GM11168 (cell line): ENCODE measurements around the gene PCDHGA8.
"Not testable (repeated sequence)": the region's sequence is repeated elsewhere in the genome, so short reads cannot be mapped to it uniquely, and the experiment has no call there.

ENCODE experiments used
- in situ Hi-C: fragments of 300-500 bp; cut with MboI; formaldehyde crosslinking; loops from one replicate; pipeline ENCODE4 v1.12.0; 2022; ENCODE audit warnings: low sequenced_read_pairs; ENCODE audit not compliant: unreplicated experiment

Gene PCDHGA8

GRCh38 chr5:141369994-141370848 is 22.2 kb upstream of the PCDHGA8 start, which contains the start of gene PCDHGB3:
Gene PCDHGB3, plus strand, starts transcription at chr5:141370242. Its CDS starts 153 bp downstream, at chr5:141370395.
- in situ Hi-C loops = no loop called here

GRCh38 chr5:141371572-141372475 is 20.6 kb upstream of the PCDHGA8 start:
- in situ Hi-C loops = no loop called here

GRCh38 chr5:141373673-141374317 is 18.6 kb upstream of the PCDHGA8 start, which contains the start of gene PCDHGA6:
Gene PCDHGA6, plus strand, starts transcription at chr5:141373891. Its CDS starts 193 bp downstream, at chr5:141374084.
- in situ Hi-C loops = no loop called here

- in situ Hi-C loops = no loop called here
Measured at GRCh38 chr5:141374627-141375026, 17.8 kb upstream of the PCDHGA8 start.

- in situ Hi-C loops = not testable (repeated sequence)
Measured at GRCh38 chr5:141375444-141376155, 16.8 kb upstream of the PCDHGA8 start.

- in situ Hi-C loops = no loop called here
Measured at GRCh38 chr5:141382469-141383294, 9.8 kb upstream of the PCDHGA8 start, which contains the start of gene PCDHGA7. Gene PCDHGA7, plus strand, starts transcription at chr5:141382742. Its CDS starts 158 bp downstream, at chr5:141382900.

GRCh38 chr5:141383345-141383744 is 9.1 kb upstream of the PCDHGA8 start:
- in situ Hi-C loops = no loop called here

GRCh38 chr5:141384471-141385267 is 7.8 kb upstream of the PCDHGA8 start:
- in situ Hi-C loops = no loop called here

GRCh38 chr5:141387557-141388311 is 4.7 kb upstream of the PCDHGA8 start, which contains the start of gene PCDHGB4:
Gene PCDHGB4, plus strand, starts transcription at chr5:141387698. Its CDS starts 187 bp downstream, at chr5:141387885.
- in situ Hi-C loops = not testable (repeated sequence)

GRCh38 chr5:141388661-141389060 is 3.8 kb upstream of the PCDHGA8 start:
- in situ Hi-C loops = no loop called here

GRCh38 chr5:141389153-141390042 is 3.0 kb upstream of the PCDHGA8 start:
- in situ Hi-C loops = loop anchor here (10.0 kb wide), 1 partner anchor 655 kb away; no protein-coding TSS in a partner anchor

- in situ Hi-C loops = loop anchor here (10.0 kb wide), 1 partner anchor 658 kb away; no protein-coding TSS in a partner anchor
Measured at GRCh38 chr5:141393267-141393666, 834 bp downstream of the PCDHGA8 start.

- in situ Hi-C loops = loop anchor here (10.0 kb wide), 1 partner anchor 660 kb away; no protein-coding TSS in a partner anchor
Measured at GRCh38 chr5:141394401-141395187, 2.2 kb downstream of the PCDHGA8 start.

GRCh38 chr5:141397756-141398551 is 5.5 kb downstream of the PCDHGA8 start, which contains the start of gene PCDHGB5:
Gene PCDHGB5, plus strand, starts transcription at chr5:141397947. Its CDS starts 181 bp downstream, at chr5:141398128.
- in situ Hi-C loops = loop anchor here (10.0 kb wide), 1 partner anchor 663 kb away; no protein-coding TSS in a partner anchor
